ENCODE data around the gene CSF1R.

- TF ChIP-seq CTCF (tag by site-specific recombination; IDR thresholded peaks at IDR 0.05) (no peak), ZBTB11 (tag by site-specific recombination; conservative IDR thresholded peaks at IDR 0.05; ENCODE audit: low read depth) (no peak), ZNF221 (tag by site-specific recombination; IDR thresholded peaks at IDR 0.05; ENCODE audit: borderline replicate concordance) (no peak), ZNF768 (tag by site-specific recombination; IDR thresholded peaks at IDR 0.05) (no peak), REST (tag by site-specific recombination; IDR thresholded peaks at IDR 0.05) (no peak), ZNF501 (tag by site-specific recombination; IDR thresholded peaks at IDR 0.05) (no peak), SP2 (tag by site-specific recombination; IDR thresholded peaks at IDR 0.05) (no peak), ZBTB1 (tag by site-specific recombination; IDR thresholded peaks at IDR 0.05) (no peak), ZNF785 (tag by site-specific recombination; IDR thresholded peaks at IDR 0.05) (no peak)
Observed at GRCh38 chr5:150026682-150027172, 59.6 kb downstream of the CSF1R start.

Measured in HEK293 (cell line).